HepG2 (cell line): ENCODE measurements around the gene LMAN2.

ENCODE experiments used
- AFF4 ChIP-seq: sonication (generic); formaldehyde crosslinking; IDR thresholded peaks from 2 replicates; pipeline ENCODE4 v1.4.0; 2020; ENCODE audit warnings: missing genetic modification reagents
- CREB1 ChIP-seq, 2 experiments: fragments of 450-650 bp in 1 of 2; IDR thresholded peaks; 2 replicates each; pipeline ENCODE4 v1.6.1; 2016 to 2017; ENCODE audit warnings: control low read depth in 1 of 2, mild to moderate bottlenecking in 1 of 2, missing compliant biosample characterization in 1 of 2, missing genetic modification characterization in 1 of 2
- CTCF ChIP-seq: sonication (generic); formaldehyde crosslinking; IDR thresholded peaks from 2 replicates; pipeline ENCODE4 v1.5.0; 2020; ENCODE audit warnings: mild to moderate bottlenecking, missing genetic modification reagents, moderate library complexity
- HMGXB4 ChIP-seq, 2 experiments: sonication (generic) in 1 of 2; formaldehyde crosslinking in 1 of 2; IDR thresholded peaks; 2 replicates each; pipeline versions ENCODE4 v1.4.0 to v1.6.1; 2018 to 2020; ENCODE audit warnings: missing genetic modification reagents in 2 of 2, borderline replicate concordance in 1 of 2, low read depth in 1 of 2, mild to moderate bottlenecking in 1 of 2, missing biosample characterization in 1 of 2
- HNRNPH1 ChIP-seq: fragments of 200-400 bp; formaldehyde crosslinking; optimal IDR thresholded peaks from 2 replicates; pipeline ENCODE3; 2017; ENCODE audit warnings: mild to moderate bottlenecking, low read depth, low read length
- POLR2A ChIP-seq, 2 experiments: IDR thresholded peaks; 2 replicates each; pipeline ENCODE4 v1.6.1; 2011; ENCODE audit warnings: low read depth in 2 of 2, low read length in 2 of 2, mild to moderate bottlenecking in 1 of 2, moderate library complexity in 1 of 2; ENCODE audit not compliant: insufficient read depth in 1 of 2
- TAF1 ChIP-seq: sonication (generic); formaldehyde crosslinking; IDR thresholded peaks from 2 replicates; pipeline ENCODE4 v1.4.0; 2020; ENCODE audit warnings: missing genetic modification reagents
- ZMYM3 ChIP-seq: sonication (generic); formaldehyde crosslinking; IDR thresholded peaks from 2 replicates; pipeline ENCODE4 v1.5.1; 2020; ENCODE audit warnings: mild to moderate bottlenecking, missing genetic modification reagents
- ZNF350 ChIP-seq: sonication (generic); formaldehyde crosslinking; IDR thresholded peaks from 2 replicates; pipeline ENCODE4 v1.4.0; 2020; ENCODE audit warnings: mild to moderate bottlenecking, low read depth, missing genetic modification reagents, borderline replicate concordance
- ZNF646 ChIP-seq: sonication (generic); formaldehyde crosslinking; IDR thresholded peaks from 2 replicates; pipeline ENCODE4 v1.9.0; 2021; ENCODE audit warnings: mild to moderate bottlenecking, missing genetic modification reagents
- TF ChIP-seq, protein P1 (sequence below): sonication (generic); formaldehyde crosslinking; IDR thresholded peaks from 2 replicates; pipeline ENCODE4 v1.4.0; 2020; ENCODE audit warnings: mild to moderate bottlenecking, missing genetic modification reagents
- TF ChIP-seq, protein P2 (sequence below): sonication (generic); formaldehyde crosslinking; IDR thresholded peaks from 2 replicates; pipeline ENCODE4 v1.8.1; 2023; ENCODE audit warnings: mild to moderate bottlenecking, missing genetic modification reagents, borderline replicate concordance

GRCh38 chr5:177333420-177334154, 17.9 kb downstream of the LMAN2 start:
- no peak for TF ChIP-seq CREB1 (IDR thresholded peaks at IDR 0.05)
- no peak for TF ChIP-seq CREB1 (CRISPR knock-in tag; IDR thresholded peaks at IDR 0.05)
- no peak for TF ChIP-seq POLR2A (IDR thresholded peaks at IDR 0.05; ENCODE audit: insufficient read depth in 1 of 2, low read depth in 2 of 2, low read length in 2 of 2)
- TF ChIP-seq CTCF (CRISPR knock-in tag), result no peak
- TF ChIP-seq ZMYM3 (CRISPR knock-in tag), result no peak
- TF ChIP-seq, protein P1, sequence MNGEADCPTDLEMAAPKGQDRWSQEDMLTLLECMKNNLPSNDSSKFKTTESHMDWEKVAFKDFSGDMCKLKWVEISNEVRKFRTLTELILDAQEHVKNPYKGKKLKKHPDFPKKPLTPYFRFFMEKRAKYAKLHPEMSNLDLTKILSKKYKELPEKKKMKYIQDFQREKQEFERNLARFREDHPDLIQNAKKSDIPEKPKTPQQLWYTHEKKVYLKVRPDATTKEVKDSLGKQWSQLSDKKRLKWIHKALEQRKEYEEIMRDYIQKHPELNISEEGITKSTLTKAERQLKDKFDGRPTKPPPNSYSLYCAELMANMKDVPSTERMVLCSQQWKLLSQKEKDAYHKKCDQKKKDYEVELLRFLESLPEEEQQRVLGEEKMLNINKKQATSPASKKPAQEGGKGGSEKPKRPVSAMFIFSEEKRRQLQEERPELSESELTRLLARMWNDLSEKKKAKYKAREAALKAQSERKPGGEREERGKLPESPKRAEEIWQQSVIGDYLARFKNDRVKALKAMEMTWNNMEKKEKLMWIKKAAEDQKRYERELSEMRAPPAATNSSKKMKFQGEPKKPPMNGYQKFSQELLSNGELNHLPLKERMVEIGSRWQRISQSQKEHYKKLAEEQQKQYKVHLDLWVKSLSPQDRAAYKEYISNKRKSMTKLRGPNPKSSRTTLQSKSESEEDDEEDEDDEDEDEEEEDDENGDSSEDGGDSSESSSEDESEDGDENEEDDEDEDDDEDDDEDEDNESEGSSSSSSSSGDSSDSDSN (CRISPR knock-in tag), result no peak
- no peak for TF ChIP-seq ZNF350 (CRISPR knock-in tag)
- TF ChIP-seq, protein P2, sequence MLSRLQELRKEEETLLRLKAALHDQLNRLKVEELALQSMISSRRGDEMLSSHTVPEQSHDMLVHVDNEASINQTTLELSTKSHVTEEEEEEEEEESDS (CRISPR knock-in tag), result no peak
- TF ChIP-seq HNRNPH1, result no peak
- TF ChIP-seq HMGXB4 (CRISPR knock-in tag; IDR thresholded peaks at IDR 0.05; ENCODE audit: borderline replicate concordance in 1 of 2, low read depth in 1 of 2), result no peak
- no peak for TF ChIP-seq ZNF646 (CRISPR knock-in tag)
- TF ChIP-seq TAF1 (CRISPR knock-in tag), result no peak
- TF ChIP-seq AFF4 (CRISPR knock-in tag), result no peak
